OCI-LY3 (cell line): Measurements from ENCODE around the gene MYO1E.

Source experiments
- H2AFZ ChIP-seq: fragments of 200-600, 300-600 bp; shearing (Covaris generic); 2 replicates; pipeline ENCODE4 v1.6.0; 2014; ENCODE audit warnings: antibody characterized with exemption, low read depth, low read length
- H3K27ac ChIP-seq: fragments of 200-600, 300-600 bp; sonication (generic); 2 replicates; pipeline ENCODE4 v1.5.1; 2014; ENCODE audit warnings: mild to moderate bottlenecking, low read length, moderate library complexity, mixed read lengths
- H3K27me3 ChIP-seq: fragments of 200-600, 300-600 bp; sonication (generic); 2 replicates; pipeline ENCODE4 v1.6.1; 2014; ENCODE audit warnings: low read depth, low read length, mixed read lengths
- H3K36me3 ChIP-seq: fragments of 200-600, 300-600 bp; sonication (generic); replicated peaks from 2 replicates; pipeline ENCODE3; 2014; ENCODE audit warnings: low read depth, low read length, mixed read lengths
- H3K4me1 ChIP-seq: fragments of 300-600, 200-600 bp; sonication (generic); 2 replicates; pipeline ENCODE4 v1.6.1; 2014; ENCODE audit warnings: low read length, mixed read lengths
- H3K4me2 ChIP-seq: fragments of 200-600, 300-600 bp; sonication (generic); 2 replicates; pipeline ENCODE4 v1.6.1; 2014; ENCODE audit warnings: low read length, mixed read lengths
- H3K4me3 ChIP-seq: fragments of 300-600, 200-600 bp; sonication (generic); 2 replicates; pipeline ENCODE4 v1.5.1; 2014; ENCODE audit warnings: antibody characterized with exemption, mild to moderate bottlenecking, low read length, moderate library complexity
- H3K79me2 ChIP-seq: fragments of 300-600, 200-600 bp; shearing (Covaris generic); 2 replicates; pipeline ENCODE4 v1.6.1; 2014; ENCODE audit warnings: mild to moderate bottlenecking, low read length, mixed read lengths
- H3K9ac ChIP-seq: fragments of 300-600, 200-600 bp; shearing (Covaris generic); 2 replicates; pipeline ENCODE4 v1.6.0; 2014; ENCODE audit warnings: mild to moderate bottlenecking, low read length, moderate library complexity
- H3K9me3 ChIP-seq: fragments of 200-600, 300-600 bp; shearing (Covaris generic); 2 replicates; pipeline ENCODE4 v1.6.1; 2014; ENCODE audit warnings: low read length, mixed read lengths; ENCODE audit not compliant: insufficient read depth
- H4K20me1 ChIP-seq: fragments of 200-600, 300-600 bp; sonication (generic); 2 replicates; pipeline ENCODE4 v1.6.1; 2016; ENCODE audit warnings: low read length, mixed read lengths; ENCODE audit not compliant: insufficient read depth
- EZH2phosphoT487 ChIP-seq: fragments of 200-600 bp; shearing (Covaris generic); IDR thresholded peaks from 2 replicates; pipeline ENCODE4 v1.6.1; 2018; ENCODE audit warnings: antibody characterized with exemption, mixed run types, low read depth
- TF ChIP-seq, protein P1 (sequence below): fragments of 200-600, 300-600 bp; sonication (generic); IDR thresholded peaks from 2 replicates; pipeline ENCODE4 v1.5.1; 2014; ENCODE audit warnings: antibody characterized with exemption, low read length, low read depth

Gene MYO1E

DNA sequence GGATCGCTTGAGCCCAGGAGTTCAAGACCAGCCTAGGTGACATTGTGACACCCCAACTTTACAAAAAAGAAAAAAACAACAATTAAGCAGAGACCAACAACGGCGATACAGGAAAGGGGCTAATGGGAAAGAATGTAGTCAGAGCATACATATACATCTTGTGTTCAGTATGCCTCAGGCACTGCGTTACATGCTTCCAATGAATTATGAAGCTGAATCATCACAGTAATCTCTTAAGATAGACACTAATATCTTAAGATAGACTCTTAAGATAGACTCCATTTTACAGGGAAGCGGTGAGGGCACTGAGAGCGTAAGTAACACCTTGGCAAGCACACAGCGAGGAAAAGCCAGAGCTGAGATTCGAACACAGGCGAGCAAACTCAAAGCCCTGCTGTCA, 172.1 kb downstream of the MYO1E start:
- Histone ChIP-seq H3K4me2 (no peak overlapping the region), H3K27ac (no peak overlapping the region), H3K9me3 (no peaks in the 10 kb centered on the region), H3K36me3 (peaks cover 8% of the 10 kb centered on the region), H2AFZ (no peak overlapping the region), H3K9ac (no peak overlapping the region), H3K4me3 (no peak overlapping the region), H3K27me3 (no peaks in the 10 kb centered on the region), H3K79me2 (no peaks in the 10 kb centered on the region), H4K20me1 (no peaks in the 10 kb centered on the region), H3K4me1 (peaks cover 1% of the 10 kb centered on the region)
- TF ChIP-seq, protein P1, sequence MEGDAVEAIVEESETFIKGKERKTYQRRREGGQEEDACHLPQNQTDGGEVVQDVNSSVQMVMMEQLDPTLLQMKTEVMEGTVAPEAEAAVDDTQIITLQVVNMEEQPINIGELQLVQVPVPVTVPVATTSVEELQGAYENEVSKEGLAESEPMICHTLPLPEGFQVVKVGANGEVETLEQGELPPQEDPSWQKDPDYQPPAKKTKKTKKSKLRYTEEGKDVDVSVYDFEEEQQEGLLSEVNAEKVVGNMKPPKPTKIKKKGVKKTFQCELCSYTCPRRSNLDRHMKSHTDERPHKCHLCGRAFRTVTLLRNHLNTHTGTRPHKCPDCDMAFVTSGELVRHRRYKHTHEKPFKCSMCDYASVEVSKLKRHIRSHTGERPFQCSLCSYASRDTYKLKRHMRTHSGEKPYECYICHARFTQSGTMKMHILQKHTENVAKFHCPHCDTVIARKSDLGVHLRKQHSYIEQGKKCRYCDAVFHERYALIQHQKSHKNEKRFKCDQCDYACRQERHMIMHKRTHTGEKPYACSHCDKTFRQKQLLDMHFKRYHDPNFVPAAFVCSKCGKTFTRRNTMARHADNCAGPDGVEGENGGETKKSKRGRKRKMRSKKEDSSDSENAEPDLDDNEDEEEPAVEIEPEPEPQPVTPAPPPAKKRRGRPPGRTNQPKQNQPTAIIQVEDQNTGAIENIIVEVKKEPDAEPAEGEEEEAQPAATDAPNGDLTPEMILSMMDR, result no peak
- no peak for TF ChIP-seq EZH2phosphoT487

GRCh38 chr15:59199626-59200465, 172.8 kb downstream of the MYO1E start:
- H3K27me3 ChIP-seq, result no peaks in the 10 kb centered on the region
- no peaks in the 10 kb centered on the region for H4K20me1 ChIP-seq
- H3K27ac ChIP-seq, result no peak overlapping the region
- H3K36me3 ChIP-seq, result peaks cover 8% of the 10 kb centered on the region
- H3K4me3 ChIP-seq, result no peak overlapping the region
- H3K79me2 ChIP-seq, result no peaks in the 10 kb centered on the region
- no peak overlapping the region for H2AFZ ChIP-seq
- H3K9me3 ChIP-seq, result no peaks in the 10 kb centered on the region
- no peak overlapping the region for H3K4me2 ChIP-seq
- no peak for TF ChIP-seq EZH2phosphoT487
- TF ChIP-seq, protein P1, result no peak
- H3K9ac ChIP-seq, result no peak overlapping the region
- H3K4me1 ChIP-seq, result no peaks in the 10 kb centered on the region

- no peak overlapping the region for H3K4me3 ChIP-seq
- peaks cover 13% of the 10 kb centered on the region for H3K36me3 ChIP-seq
- no peak for TF ChIP-seq EZH2phosphoT487
- TF ChIP-seq, protein P1, result no peak
- no peaks in the 10 kb centered on the region for H3K4me1 ChIP-seq
- H3K9ac ChIP-seq, result no peak overlapping the region
- no peak overlapping the region for H2AFZ ChIP-seq
- H3K27me3 ChIP-seq, result no peaks in the 10 kb centered on the region
- H3K27ac ChIP-seq, result no peak overlapping the region
- no peak overlapping the region for H3K4me2 ChIP-seq
- no peaks in the 10 kb centered on the region for H4K20me1 ChIP-seq
- no peaks in the 10 kb centered on the region for H3K9me3 ChIP-seq
- H3K79me2 ChIP-seq, result no peaks in the 10 kb centered on the region
Observed at GRCh38 chr15:59197454-59197853, 175.2 kb downstream of the MYO1E start.

DNA sequence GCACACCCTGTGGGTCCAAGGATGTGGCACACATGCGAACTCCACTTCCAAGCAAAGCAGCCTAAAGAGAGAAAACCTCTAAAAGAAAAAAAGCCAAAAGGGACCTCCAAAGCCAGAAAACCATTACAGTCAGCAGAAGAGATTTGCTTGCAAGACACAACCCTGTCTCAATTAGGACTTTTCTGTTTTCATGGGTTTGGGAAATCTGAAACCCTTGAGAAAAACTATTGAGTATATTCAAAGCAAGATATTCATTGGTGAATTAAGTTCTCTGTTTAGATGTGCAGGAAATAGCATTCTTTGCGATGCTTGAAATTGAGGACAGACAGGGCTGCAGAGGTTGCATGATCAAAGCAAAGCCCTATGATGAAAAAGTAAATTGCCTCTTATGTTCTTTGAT, 176.3 kb downstream of the MYO1E start:
- Histone ChIP-seq H4K20me1 (no peaks in the 10 kb centered on the region), H3K4me2 (no peak overlapping the region), H3K9ac (no peak overlapping the region), H2AFZ (no peak overlapping the region), H3K4me1 (no peaks in the 10 kb centered on the region), H3K36me3 (peaks cover 11% of the 10 kb centered on the region), H3K27ac (no peak overlapping the region), H3K27me3 (no peaks in the 10 kb centered on the region), H3K79me2 (no peaks in the 10 kb centered on the region), H3K4me3 (no peak overlapping the region), H3K9me3 (no peaks in the 10 kb centered on the region)
- TF ChIP-seq, protein P1, result no peak
- TF ChIP-seq EZH2phosphoT487, result no peak
